ENCODE measurements around the gene MED13L.
A peak's percentile ranks its signal among the peaks of the same experiment; 100 is the strongest.

Gene MED13L

GRCh38 chr12:116278279-116278626 lies 760 bp upstream of the MED13L start:
- peak overlapping the region; percentile 97 for H3K27ac Mint-ChIP-seq

GRCh38 chr12:116276652-116277466 lies 634 bp downstream of the MED13L start:
- peak overlapping the region; percentile 95 for H3K4me3 Mint-ChIP-seq
- peaks cover 13% of the 10 kb centered on the region for H3K36me3 Mint-ChIP-seq (ENCODE audit: low read depth)

More at GRCh38 chr12:116278279-116278626, 760 bp upstream of the MED13L start:
- Mint-ChIP-seq H3K4me3 (peak overlapping the region; percentile 67), H3K27me3 (no peaks in the 10 kb centered on the region), H3K9me3 (no peaks in the 10 kb centered on the region), H3K4me1 (ENCODE audit: low read depth) (peaks cover 51% of the 10 kb centered on the region), H3K36me3 (ENCODE audit: low read depth) (peaks cover 13% of the 10 kb centered on the region)
- intact Hi-C loops (cut with micrococcal nuclease) = loop anchor here (10.0 kb wide), 1 partner anchor 127 kb away; no protein-coding TSS in a partner anchor

GRCh38 chr12:116274551-116275375 lies 2.7 kb downstream of the MED13L start:
- intact Hi-C loops (cut with micrococcal nuclease) = loop anchor here (10.0 kb wide), 1 partner anchor 130 kb away; no protein-coding TSS in a partner anchor
- H3K9me3 Mint-ChIP-seq = no peaks in the 10 kb centered on the region
- no peaks in the 10 kb centered on the region for H3K27me3 Mint-ChIP-seq
- H3K4me3 Mint-ChIP-seq = peak overlapping the region; percentile 13
- no peak overlapping the region for H3K27ac Mint-ChIP-seq
- H3K4me1 Mint-ChIP-seq (ENCODE audit: low read depth) = peaks cover 45% of the 10 kb centered on the region
- peaks cover 13% of the 10 kb centered on the region for H3K36me3 Mint-ChIP-seq (ENCODE audit: low read depth)

More at GRCh38 chr12:116276652-116277466, 634 bp downstream of the MED13L start:
- no peaks in the 10 kb centered on the region for H3K27me3 Mint-ChIP-seq
- peaks cover 46% of the 10 kb centered on the region for H3K4me1 Mint-ChIP-seq (ENCODE audit: low read depth)
- intact Hi-C loops (cut with micrococcal nuclease) = loop anchor here (2.0 to 10.0 kb wide), 2 partner anchors 128 to 322 kb away; no protein-coding TSS in a partner anchor
- H3K9me3 Mint-ChIP-seq = no peaks in the 10 kb centered on the region
- peak overlapping the region; percentile 97 for H3K27ac Mint-ChIP-seq

GRCh38 chr12:116273813-116274550 lies 3.5 kb downstream of the MED13L start:
- H3K27me3 Mint-ChIP-seq = no peaks in the 10 kb centered on the region
- intact Hi-C loops (cut with micrococcal nuclease) = loop anchor here (10.0 kb wide), 1 partner anchor 131 kb away; no protein-coding TSS in a partner anchor
- peaks cover 40% of the 10 kb centered on the region for H3K4me1 Mint-ChIP-seq (ENCODE audit: low read depth)
- peaks cover 13% of the 10 kb centered on the region for H3K36me3 Mint-ChIP-seq (ENCODE audit: low read depth)
- no peak overlapping the region for H3K4me3 Mint-ChIP-seq
- no peaks in the 10 kb centered on the region for H3K9me3 Mint-ChIP-seq
- H3K27ac Mint-ChIP-seq = no peak overlapping the region

- Mint-ChIP-seq H3K36me3 (ENCODE audit: low read depth) (no peaks in the 10 kb centered on the region), H3K9me3 (no peaks in the 10 kb centered on the region), H3K4me3 (no peak overlapping the region), H3K4me1 (ENCODE audit: low read depth) (peaks cover 16% of the 10 kb centered on the region), H3K27ac (no peak overlapping the region), H3K27me3 (no peaks in the 10 kb centered on the region)
- intact Hi-C loops (cut with micrococcal nuclease) = no loop called here
Observed at GRCh38 chr12:116267948-116268347, 9.5 kb downstream of the MED13L start.

- no peaks in the 10 kb centered on the region for H3K9me3 Mint-ChIP-seq
- no peaks in the 10 kb centered on the region for H3K27me3 Mint-ChIP-seq
- H3K36me3 Mint-ChIP-seq (ENCODE audit: low read depth) = no peaks in the 10 kb centered on the region
- intact Hi-C loops (cut with micrococcal nuclease) = no loop called here
- no peak overlapping the region for H3K27ac Mint-ChIP-seq
- no peak overlapping the region for H3K4me3 Mint-ChIP-seq
- H3K4me1 Mint-ChIP-seq (ENCODE audit: low read depth) = peaks cover 14% of the 10 kb centered on the region
Observed at GRCh38 chr12:116266631-116267349, 10.7 kb downstream of the MED13L start.

GRCh38 chr12:116266168-116266601 lies 11.3 kb downstream of the MED13L start:
- Mint-ChIP-seq H3K4me1 (ENCODE audit: low read depth) (peaks cover 19% of the 10 kb centered on the region), H3K27ac (no peak overlapping the region), H3K4me3 (no peak overlapping the region), H3K36me3 (ENCODE audit: low read depth) (no peaks in the 10 kb centered on the region), H3K9me3 (no peaks in the 10 kb centered on the region), H3K27me3 (no peaks in the 10 kb centered on the region)
- intact Hi-C loops (cut with micrococcal nuclease) = no loop called here

DNA sequence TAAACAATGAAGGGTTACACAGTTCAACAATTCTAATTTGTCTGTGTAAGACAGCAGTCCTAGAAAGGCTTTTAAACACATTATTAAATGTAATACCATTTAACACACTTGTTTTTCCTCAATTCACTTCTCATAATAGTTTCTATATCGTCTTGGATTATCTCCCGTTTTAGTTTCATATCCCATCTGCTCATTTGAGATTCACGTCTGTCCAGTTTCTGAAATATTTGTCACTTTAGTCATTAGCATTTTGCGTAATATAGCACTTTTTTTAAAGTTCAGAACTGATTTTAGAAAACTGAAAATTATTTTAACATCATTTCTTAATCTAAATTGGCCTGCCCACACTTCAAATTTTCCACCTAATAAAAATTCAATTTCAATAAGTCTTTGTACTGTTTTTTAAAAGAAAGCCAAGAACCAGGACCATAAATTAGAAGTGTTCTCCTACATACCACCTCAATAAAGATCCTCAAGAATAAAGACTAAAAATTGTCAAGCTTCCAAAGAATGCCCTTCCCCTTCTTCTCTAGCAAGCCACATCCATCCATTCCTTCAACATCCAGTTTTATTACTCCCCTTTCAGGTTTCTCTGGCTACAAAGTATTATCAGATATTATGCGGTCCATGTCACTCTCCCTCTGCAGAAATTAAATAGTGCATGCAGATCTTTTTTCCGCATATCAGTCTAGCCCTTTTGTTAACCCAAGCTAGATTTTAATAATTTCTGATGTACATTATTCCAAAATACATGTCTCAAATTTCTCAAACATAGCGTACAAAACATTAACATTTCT lies 11.9 kb downstream of the MED13L start:
- no peak overlapping the region for H3K4me3 Mint-ChIP-seq
- intact Hi-C loops (cut with micrococcal nuclease) = no loop called here
- H3K4me1 Mint-ChIP-seq (ENCODE audit: low read depth) = peaks cover 25% of the 10 kb centered on the region
- no peaks in the 10 kb centered on the region for H3K9me3 Mint-ChIP-seq
- H3K27ac Mint-ChIP-seq = no peak overlapping the region
- H3K27me3 Mint-ChIP-seq = no peaks in the 10 kb centered on the region
- H3K36me3 Mint-ChIP-seq (ENCODE audit: low read depth) = no peaks in the 10 kb centered on the region

GRCh38 chr12:116264525-116265070 lies 12.9 kb downstream of the MED13L start:
- Mint-ChIP-seq H3K27me3 (no peaks in the 10 kb centered on the region), H3K36me3 (ENCODE audit: low read depth) (no peaks in the 10 kb centered on the region), H3K4me1 (ENCODE audit: low read depth) (peaks cover 28% of the 10 kb centered on the region), H3K4me3 (no peak overlapping the region), H3K9me3 (no peaks in the 10 kb centered on the region), H3K27ac (no peak overlapping the region)
- intact Hi-C loops (cut with micrococcal nuclease) = no loop called here

DNA sequence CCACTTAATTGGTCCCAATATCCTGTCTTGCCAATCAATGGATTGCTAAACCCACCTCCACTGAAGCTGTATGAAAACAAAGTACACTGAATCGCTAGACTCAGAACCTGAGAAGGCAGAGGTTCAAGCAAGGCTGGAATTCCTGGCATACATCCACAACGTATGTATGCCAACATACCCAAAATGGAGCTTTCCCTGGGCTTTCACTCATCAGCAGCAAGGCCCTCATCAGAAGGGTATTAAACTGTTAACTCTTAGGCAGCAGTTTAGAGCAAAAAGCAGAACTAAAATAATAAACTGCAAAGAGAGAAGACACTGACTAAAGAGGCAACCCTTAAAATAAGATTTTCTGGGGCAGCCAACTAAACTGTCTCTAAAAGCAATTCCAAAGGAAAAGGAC lies 13.6 kb downstream of the MED13L start:
- H3K4me1 Mint-ChIP-seq (ENCODE audit: low read depth) = peaks cover 28% of the 10 kb centered on the region
- H3K9me3 Mint-ChIP-seq = no peaks in the 10 kb centered on the region
- no peaks in the 10 kb centered on the region for H3K36me3 Mint-ChIP-seq (ENCODE audit: low read depth)
- H3K27me3 Mint-ChIP-seq = no peaks in the 10 kb centered on the region
- H3K4me3 Mint-ChIP-seq = no peak overlapping the region
- H3K27ac Mint-ChIP-seq = no peak overlapping the region
- intact Hi-C loops (cut with micrococcal nuclease) = no loop called here

GRCh38 chr12:116263431-116263830 lies 14.1 kb downstream of the MED13L start:
- H3K27ac Mint-ChIP-seq = no peak overlapping the region
- no peaks in the 10 kb centered on the region for H3K36me3 Mint-ChIP-seq (ENCODE audit: low read depth)
- H3K9me3 Mint-ChIP-seq = no peaks in the 10 kb centered on the region
- no peaks in the 10 kb centered on the region for H3K27me3 Mint-ChIP-seq
- peaks cover 28% of the 10 kb centered on the region for H3K4me1 Mint-ChIP-seq (ENCODE audit: low read depth)
- no peak overlapping the region for H3K4me3 Mint-ChIP-seq
- intact Hi-C loops (cut with micrococcal nuclease) = no loop called here

DNA sequence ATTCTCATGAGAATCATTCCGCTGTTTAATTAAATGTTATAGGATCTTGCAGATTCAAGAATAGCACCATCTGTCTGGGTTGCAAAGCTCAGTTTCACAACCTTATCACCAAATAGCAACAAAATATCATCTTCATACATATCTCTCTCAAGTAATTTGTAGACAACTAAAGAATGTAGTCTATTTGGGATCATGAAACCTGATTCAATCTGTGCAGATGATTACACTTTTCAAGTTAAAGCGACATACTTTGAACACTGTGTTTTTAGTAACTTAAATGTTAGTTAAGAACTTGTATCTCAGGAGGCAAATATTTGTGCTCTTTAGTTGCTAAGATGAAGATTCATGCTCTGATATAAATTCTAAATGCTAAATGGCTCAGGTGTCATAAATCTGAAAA lies 14.8 kb downstream of the MED13L start:
- H3K27ac Mint-ChIP-seq = no peak overlapping the region

More for the DNA sequence above, 14.8 kb downstream of the MED13L start:
- H3K9me3 Mint-ChIP-seq = no peaks in the 10 kb centered on the region
- H3K4me3 Mint-ChIP-seq = no peak overlapping the region
- H3K4me1 Mint-ChIP-seq (ENCODE audit: low read depth) = peaks cover 28% of the 10 kb centered on the region
- intact Hi-C loops (cut with micrococcal nuclease) = no loop called here
- no peaks in the 10 kb centered on the region for H3K27me3 Mint-ChIP-seq
- H3K36me3 Mint-ChIP-seq (ENCODE audit: low read depth) = no peaks in the 10 kb centered on the region
